ENCODE measurements around the gene ADPRHL1.

DNA sequence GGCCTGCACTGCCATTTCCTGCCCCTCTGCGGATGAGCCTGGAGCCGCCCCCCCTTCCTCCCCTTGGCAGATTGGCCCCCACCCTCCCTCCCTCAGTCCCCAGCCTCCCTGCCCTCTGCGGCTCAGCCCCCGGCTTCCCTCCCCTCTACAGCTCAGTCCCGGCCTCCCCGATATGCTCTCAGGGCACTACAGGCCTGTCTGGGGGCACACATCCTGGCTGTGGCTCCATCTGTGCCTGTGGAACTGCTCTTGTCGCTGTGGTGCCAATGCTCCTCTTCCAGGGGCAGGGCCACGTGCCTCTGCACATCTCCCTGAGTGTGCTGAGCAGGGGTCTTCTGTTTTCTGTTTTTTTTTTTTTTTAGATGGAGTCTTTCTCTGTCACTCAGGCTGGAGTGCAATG lies 39.0 kb downstream of the ADPRHL1 start:
- no peak for TF ChIP-seq ZNF138 (CRISPR knock-in tag; conservative IDR thresholded peaks at IDR 0.05)
- TF ChIP-seq, protein P1, sequence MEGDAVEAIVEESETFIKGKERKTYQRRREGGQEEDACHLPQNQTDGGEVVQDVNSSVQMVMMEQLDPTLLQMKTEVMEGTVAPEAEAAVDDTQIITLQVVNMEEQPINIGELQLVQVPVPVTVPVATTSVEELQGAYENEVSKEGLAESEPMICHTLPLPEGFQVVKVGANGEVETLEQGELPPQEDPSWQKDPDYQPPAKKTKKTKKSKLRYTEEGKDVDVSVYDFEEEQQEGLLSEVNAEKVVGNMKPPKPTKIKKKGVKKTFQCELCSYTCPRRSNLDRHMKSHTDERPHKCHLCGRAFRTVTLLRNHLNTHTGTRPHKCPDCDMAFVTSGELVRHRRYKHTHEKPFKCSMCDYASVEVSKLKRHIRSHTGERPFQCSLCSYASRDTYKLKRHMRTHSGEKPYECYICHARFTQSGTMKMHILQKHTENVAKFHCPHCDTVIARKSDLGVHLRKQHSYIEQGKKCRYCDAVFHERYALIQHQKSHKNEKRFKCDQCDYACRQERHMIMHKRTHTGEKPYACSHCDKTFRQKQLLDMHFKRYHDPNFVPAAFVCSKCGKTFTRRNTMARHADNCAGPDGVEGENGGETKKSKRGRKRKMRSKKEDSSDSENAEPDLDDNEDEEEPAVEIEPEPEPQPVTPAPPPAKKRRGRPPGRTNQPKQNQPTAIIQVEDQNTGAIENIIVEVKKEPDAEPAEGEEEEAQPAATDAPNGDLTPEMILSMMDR (IDR thresholded peaks at IDR 0.05), result no peak
